ENCODE measurements around the gene MMP14.
"Not testable (repeated sequence)": the region's sequence is repeated elsewhere in the genome, so short reads cannot be mapped to it uniquely, and the experiment has no call there.

DNA sequence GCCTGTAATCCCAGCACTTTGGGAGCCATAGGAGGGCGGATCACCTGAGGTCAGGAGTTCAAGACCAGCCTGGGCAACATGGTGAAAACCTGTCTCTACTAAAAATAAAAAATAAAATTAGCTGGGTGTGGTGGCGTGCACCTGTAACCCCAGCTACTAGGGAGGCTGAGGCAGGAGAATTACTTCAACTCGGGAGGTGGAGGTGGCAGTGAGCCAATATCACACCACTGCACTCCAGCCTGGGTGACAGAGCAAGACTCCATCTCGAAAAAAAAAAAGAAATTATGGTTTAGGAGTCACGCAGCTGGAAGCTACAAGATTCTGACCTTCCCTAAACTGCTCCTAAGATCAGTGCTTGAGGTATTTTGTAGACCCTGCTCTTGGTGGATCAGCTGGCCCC lies 42.8 kb upstream of the MMP14 start:
- TF ChIP-seq CTCF, POLR2A (IDR thresholded peaks at IDR 0.05): not testable (repeated sequence)
